Coronary artery (tissue), 2 donors: ENCODE results near the gene FMC1.
"Not testable (repeated sequence)": the region's sequence is repeated elsewhere in the genome, so short reads cannot be mapped to it uniquely, and the experiment has no call there.

Experiments
- DNase-seq: peaks from one replicate; pipeline ENCODE4 v3.0.0-alpha.2; 2017; ENCODE audit warnings: low spot score
- H3K27ac ChIP-seq, 2 donors: fragments of 200-600 bp; sonication (generic); one replicate each; pipeline ENCODE4 v1.5.1; 2016 to 2019
- H3K4me3 ChIP-seq: fragments of 200-600 bp; sonication (generic); 2 replicates; pipeline ENCODE4 v1.5.1; 2016; ENCODE audit warnings: mild to moderate bottlenecking, moderate library complexity
- CTCF ChIP-seq: fragments of 200-600 bp; sonication (generic); IDR thresholded peaks from one replicate; pipeline ENCODE4 v1.5.1; 2019; ENCODE audit warnings: antibody characterized with exemption

The FMC1 gene

GRCh38 chr7:139300390-139300789 lies 40.7 kb upstream of the FMC1 start:
- TF ChIP-seq CTCF, result no peak
- no peak for DNase-seq
- Histone ChIP-seq H3K27ac (no peak overlapping the region), H3K4me3 (no peak overlapping the region)

DNA sequence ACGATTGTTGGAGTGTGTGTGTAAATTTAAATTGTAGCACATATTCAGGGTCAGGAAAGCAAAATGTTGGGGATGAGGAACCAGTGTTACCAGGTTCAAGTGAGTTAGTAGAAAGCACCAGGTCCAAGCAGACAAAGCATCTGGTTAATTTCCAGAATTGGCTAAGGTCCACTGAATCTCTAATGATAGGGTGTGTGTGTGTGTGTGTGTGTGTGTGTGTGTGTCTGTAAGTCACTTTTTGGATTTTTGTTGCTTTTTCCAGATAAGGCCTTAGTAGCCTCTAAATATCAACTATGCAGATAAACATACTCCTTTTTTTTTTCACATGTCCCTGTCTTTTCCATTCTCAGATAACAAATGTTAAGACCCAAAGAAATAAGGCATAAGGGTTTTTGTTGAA lies 36.6 kb upstream of the FMC1 start:
- Histone ChIP-seq H3K27ac (no peak overlapping the region), H3K4me3 (no peak overlapping the region)
- no peak for DNase-seq
- no peak for TF ChIP-seq CTCF

DNA sequence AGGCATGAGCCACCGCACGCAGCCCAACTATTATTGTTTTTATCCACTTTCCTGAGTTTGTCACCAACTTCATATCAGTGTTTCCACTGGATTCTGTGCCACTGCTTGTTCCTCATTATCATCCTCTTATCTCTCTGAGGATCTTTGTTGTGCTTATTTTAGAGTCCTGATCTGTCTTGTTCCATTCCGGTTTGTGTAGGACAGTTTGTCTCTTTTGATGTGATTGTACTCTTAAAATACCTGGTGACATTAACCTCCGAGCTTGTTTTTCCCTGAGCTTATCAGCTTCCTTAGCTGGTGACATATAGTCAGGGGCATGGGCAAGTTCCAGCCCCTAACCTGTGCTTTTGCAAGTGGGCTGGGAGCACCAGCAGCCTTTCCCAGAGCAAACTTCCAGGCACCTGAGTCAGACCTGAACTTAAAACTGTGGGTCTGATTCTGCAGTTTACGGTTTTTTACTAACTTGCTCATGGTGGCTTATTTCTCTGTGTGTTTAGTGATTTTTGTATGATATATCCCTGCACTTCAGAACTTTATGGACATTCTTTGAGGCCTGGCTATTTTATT lies 23.1 kb upstream of the FMC1 start:
- no peak for TF ChIP-seq CTCF
- no peak overlapping the region for H3K4me3 ChIP-seq
- DNase-seq, result no peak
- H3K27ac ChIP-seq, result no peak overlapping the region

GRCh38 chr7:139321071-139321745 lies 19.9 kb upstream of the FMC1 start:
- no peak for DNase-seq
- Histone ChIP-seq H3K4me3 (no peak overlapping the region), H3K27ac (no peak overlapping the region)
- TF ChIP-seq CTCF, result no peak

- H3K27ac ChIP-seq, H3K4me3 ChIP-seq, DNase-seq: not testable (repeated sequence)
Measured at GRCh38 chr7:139324709-139325108, 16.4 kb upstream of the FMC1 start.

DNA sequence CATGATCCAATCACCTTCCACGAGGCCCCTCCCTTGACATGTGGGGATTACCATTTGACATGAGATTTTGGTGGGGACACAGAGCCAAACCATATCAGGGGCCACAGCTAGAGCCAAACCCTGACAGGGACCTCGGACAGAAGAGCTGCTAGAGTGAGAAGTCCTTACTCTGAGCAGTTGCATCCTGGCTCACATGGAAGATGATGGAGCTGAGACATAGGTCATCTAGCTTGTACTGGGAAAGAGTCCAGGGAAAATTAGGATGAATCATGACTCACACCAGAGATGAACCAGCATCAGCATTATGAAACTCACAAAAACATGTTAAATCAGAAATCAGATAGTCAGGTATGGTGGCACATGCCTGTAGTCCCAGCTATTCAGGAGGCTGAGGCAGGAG lies 12.8 kb upstream of the FMC1 start:
- Histone ChIP-seq H3K27ac (no peak overlapping the region), H3K4me3 (no peak overlapping the region)
- TF ChIP-seq CTCF, result no peak
- no peak for DNase-seq

GRCh38 chr7:139329119-139329518 lies 12.0 kb upstream of the FMC1 start:
- Histone ChIP-seq H3K27ac (no peak overlapping the region), H3K4me3 (no peak overlapping the region)
- no peak for DNase-seq
- TF ChIP-seq CTCF, result no peak
